Measurements from ENCODE around the gene JAG2.

JAG2 gene

DNA sequence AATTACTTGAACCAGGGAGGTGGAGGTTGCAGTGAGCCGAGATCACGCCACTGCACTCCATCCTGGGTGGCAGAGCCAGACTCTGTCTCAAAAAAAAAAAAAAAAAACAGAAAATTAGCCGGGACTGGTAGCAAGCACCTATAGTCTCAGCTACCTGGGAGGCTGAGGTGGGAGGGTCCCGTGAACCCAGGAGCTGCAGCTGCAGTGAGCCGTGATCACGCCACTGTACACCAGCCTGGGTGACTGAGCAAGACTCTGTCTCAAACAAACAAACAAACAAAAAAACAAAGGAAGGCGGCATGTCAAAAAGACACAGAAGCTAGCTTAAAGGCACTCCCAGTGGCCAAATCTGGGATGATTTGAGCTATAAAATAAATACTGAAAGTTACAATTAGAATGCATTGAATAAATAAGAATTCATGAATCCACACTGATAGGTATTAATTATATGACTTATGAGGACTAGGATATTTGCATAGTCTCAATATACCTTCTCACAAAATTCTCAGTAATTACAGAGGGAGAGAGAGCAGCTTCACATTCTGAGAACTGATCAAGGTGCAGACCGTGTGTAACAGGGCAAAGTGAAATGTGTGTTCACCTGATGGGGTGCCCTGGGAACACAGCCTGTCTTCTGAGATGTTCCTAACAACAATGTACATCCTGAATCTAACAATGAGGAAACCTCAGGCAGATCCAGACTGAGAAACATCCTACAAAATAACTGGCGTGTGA is 60.6 kb downstream of the JAG2 start:
- DNase-seq, result no peak

DNA sequence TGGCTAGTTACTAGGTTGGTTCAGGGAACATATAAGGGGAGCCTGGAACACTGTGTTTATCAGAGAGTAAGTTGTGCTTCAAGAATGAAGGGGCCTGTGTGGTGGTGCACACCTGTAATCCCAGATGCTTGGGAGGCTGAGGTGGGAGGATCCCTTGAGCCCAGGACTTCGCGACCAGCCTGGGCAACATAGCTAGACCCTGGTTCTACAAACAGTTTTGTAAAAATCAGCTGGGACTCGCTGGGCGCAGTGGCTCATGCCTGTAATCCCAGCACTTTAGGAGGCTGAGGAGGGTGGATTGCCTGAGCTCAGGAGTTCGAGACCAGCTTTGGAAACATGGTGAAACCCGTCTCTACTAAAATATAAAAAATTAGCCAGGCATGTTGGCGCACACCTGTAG is 61.2 kb downstream of the JAG2 start:
- DNase-seq, result no peak

DNA sequence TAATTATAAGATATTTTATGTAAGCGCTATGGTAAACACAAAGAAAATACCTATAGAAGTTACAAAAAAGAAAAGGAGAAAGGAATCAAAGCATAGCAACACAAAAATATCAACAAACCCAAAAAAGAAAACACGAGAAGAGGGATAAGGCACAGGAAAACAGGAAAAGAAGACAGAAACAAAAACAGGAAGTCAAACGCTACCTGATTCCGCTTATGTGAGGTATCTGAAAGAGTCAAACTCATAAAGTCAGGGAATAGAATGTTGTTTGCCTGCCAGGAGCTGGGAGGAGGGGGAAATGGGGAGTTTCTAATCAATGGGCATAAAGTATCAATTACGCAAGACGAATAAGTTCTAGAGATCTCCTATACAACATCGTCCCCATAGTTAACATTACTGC is 63.4 kb downstream of the JAG2 start:
- DNase-seq, result no peak

DNA sequence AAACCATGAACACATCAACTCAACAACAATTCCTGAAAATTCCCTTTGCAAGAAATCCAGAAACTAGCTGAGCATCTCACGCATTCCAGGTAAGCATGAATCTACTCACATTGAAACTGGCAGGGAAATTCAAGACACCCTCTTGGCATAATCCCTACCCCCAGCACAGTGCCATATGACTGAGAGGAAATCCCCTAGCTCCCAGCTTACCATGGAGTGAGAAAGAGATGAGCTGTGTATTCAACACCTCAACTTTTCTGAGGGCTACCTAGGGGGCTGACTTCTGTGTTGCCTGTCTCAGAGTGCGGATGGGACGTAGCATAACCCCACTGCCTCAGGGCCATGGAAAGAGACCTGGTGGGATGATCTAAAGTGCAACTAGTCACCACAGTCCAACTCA is 65.7 kb downstream of the JAG2 start:
- DNase-seq, result no peak

DNA sequence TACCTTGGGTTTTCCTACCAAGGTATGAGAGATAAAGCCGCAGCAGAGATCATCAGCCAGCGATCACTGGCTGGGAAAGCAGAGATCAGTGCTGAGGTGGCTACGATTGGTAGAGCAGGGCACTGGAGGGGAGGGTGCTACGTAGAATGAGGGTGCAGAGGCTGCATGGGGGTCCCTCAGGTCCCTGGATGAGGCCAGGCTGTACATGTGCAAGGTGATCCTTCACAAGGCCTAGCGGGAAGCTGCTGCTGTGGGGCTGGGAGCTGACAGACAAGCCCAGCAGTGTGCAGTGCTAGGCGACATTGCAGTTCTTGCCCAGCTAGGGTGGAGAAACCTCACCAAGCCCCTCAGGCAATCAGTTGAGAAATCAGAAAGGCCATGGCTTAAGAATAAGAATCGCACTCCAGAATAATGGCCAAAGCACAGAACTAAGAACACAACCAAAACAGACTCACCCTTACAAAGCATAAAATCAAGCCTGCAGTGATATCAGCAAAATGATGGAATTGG is 66.2 kb downstream of the JAG2 start:
- DNase-seq, result no peak

DNA sequence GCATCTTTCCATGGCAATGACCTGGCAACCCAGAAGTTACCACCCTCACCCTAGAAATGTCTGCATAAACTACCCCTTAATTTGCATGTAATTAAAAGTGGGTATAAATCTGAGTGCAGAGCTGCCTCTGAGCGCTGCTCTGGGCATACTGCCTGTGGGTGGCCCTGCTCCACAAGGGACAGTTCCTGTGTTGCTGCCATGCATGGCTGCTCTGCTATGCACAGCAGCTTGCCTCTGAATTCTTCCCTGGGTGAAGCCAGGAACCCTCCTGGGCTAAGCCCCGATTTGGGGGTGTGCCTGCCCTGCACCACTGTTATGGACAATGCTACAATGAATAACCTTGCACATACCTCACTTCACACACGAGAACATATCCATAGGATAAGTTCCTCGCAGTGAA is 67.7 kb downstream of the JAG2 start:
- no peak for DNase-seq

DNA sequence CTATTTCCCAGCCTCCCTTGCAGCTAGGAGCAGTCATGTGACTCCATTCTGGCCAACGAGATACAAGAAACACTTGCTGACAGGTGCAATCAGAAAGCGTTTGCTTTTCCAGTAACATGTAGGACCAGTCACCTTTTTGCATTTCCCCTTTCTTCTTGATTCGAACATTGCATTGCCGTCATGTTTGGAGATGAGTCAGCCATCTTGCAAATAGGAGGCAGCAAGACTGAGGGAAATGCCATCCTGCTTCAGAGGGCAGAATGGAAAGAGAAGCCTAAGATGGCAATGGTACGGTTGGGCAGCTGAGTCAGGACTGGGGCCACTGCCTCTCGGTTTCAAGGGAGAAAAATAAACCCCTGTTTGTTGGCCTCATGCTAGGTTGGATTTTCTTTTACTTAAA is 68.8 kb downstream of the JAG2 start:
- DNase-seq, result no peak

DNA sequence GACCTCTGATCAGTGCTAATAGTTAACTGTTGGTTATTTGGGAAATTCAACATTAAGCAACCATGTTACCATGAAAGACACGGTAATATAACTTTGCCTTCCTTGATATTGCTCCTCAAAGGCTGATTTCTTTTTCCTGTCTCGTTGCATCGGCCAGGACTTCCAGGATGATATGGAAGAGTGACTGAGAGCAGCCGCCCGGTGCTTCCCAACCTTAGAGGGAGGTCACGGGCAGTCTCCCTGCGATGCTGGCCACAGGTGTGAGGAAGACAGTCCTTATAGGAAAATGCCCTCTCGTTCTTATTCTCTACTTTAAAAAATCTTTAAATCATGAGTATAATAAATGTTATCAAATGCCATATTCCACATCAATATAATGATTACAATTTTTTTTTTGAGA is 70.3 kb downstream of the JAG2 start:
- DNase-seq, result no peak

DNA sequence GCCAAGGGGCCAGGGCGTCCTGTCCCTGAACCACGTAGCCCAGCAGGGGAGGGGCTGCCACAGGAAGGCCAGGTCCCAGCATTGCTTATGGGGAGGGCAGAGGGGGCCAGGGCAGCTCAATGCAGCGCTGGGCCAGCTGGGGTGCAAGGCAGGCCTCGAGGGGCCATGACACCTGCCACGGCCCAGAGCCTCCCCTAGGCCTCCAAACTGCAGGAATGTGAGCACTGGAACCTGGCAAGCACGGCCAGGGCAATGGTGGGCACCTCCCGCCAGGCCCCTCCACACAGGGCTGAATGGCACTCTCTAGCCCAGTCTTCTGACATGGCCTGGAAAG is 70.8 kb downstream of the JAG2 start:
- DNase-seq, result no peak

DNA sequence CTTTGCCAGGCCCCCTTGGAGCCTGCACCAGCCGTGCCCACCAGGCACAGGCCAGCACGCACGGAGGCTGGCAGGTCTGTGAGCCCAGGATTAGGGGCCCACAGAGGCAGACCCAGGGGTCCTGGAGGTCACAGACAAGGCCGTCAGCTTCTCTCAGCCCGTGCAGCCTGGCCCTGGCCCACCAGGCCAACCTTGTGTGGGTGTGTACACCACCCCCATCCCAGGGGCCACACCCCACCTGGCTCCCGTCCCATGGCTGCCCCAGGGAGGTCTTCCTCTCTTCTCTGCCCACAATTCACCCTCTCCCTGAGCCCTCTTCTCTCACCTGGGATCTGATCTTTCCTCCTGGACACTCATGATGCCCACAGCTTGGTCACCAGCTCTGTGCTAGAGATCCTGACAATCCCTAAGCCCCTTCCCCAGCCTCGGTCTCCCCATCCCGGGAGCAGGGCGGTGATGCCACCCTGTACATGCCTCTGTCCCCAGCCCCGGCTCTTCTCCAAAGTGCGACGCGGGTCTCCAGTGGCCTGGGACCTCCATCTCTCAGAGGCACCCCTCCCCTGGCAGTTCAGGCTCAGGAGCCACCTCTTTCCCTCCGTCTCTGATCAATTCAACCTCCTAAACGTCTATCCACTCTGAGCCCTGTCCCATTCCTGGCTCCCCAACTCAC is 72.2 kb downstream of the JAG2 start:
- no peak for DNase-seq

DNA sequence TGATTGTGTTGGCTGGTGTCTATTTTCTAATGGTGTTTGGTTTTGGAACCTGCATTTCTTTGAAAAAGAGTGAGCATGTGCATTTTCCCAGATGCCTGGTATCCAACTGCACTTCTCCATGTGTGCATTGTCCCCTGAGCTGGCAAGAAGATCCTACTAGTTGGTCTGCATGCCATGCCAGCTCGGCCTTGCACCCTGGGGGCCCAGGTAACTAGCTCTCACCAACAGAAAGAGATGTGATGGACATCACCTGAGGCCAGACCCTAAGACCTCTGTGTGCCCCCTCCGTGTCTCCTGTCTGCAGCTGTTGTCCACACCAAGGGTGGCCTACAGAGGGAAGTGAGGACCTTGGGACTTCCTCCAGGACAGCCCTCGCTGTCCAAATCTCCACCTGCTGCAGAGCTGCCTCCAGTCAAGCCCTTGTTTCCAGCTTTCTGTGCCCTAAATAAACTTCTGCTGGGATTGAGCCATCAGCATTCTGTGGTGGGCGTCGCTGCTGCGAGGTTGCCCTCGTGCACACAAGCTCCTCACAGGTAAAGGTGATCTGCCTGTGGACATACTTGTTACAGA is 73.3 kb downstream of the JAG2 start:
- no peak for DNase-seq

DNA sequence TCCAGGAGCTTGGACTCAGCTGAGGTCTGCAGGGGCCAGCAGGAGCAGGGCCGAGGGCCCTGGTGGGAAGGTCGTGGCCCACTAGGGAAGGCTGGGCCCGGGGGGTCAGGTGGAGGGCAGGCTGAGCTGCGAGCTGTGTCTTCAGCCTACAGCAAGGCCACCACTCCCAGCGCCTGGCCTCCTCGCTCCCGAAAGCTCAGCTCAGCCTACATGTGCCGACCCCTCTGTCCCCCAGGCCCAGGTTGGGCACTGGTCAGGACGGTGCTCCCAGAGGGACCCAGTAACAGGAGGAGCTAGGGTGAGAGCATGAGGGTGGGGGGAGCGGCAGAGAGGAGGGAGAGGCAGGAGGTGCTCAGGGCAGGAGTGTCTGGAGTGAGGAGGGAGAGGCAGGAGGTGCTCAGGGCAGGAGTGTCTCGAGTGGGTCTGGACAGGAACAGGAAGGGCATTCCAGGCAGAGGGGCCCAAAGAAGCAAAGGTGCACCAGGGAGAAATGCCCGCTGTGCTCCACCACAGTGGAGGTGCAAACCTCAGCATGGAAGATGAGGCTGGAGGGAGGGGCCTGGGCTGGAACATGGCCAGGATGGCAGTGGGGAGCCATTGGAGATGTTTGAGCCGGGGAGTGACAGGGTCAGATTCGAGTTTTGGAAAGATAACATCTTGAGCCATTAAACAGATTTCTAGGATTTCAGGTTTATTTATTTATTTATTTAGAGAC is 74.2 kb downstream of the JAG2 start:
- DNase-seq, result no peak

DNA sequence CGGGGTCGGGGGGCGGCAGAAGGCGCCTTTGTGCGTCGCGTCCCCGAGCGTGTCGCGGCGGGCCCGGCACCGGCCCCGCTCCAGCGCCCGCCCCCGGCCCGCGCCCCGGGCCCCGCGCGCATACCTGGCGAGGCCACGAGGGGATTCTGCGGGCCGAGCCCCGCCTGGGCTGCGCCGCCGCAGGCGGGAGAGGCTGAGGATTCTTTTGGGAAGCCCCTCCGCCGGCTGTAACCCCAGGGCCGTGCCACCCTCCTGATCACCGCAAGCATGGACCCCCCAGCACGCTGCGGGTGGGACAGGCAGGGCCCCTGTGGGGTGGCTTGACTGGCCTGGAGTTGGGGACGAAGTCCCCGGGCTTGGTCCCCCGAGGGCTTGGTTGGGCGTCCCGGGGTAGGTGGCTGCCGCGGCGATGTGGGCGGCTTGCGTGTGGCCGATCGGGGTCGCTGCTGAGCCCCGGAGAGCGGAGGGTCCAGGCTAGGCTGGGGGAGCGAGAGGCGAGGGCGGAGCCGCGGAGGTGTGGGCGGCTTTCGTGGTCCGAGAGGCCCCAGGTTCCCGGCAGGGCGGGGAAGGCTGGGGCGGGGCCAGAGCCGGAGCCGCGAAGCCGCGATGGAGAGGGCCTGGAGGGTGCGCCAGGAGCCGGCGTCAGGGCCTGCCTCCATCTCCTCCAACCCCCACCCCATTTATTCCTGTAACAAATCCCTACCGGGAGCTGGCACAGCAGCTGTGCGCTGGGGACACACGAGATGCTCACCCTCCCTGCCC is 75.0 kb downstream of the JAG2 start:
- peak; percentile 20 for DNase-seq

DNA sequence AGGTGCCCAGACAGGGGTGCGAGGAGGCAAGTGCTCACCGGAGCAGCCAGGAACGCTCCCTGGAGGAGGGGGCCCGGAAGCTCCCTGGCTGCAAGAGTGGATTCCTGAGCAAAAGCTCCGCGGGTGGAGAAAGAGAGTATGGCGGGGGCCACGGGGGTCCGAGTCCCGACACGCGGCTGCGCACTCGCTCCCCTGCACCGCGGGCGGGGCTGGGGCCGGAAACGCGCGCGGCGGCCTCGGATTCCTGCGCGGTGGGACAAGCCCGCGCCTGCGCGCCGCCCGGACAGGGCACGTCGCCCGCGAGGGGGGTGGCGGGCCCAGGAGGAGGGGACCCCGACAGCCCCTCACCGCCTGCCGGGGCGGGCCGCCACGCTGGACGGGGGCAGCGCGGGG is 75.5 kb downstream of the JAG2 start:
- no peak for DNase-seq

DNA sequence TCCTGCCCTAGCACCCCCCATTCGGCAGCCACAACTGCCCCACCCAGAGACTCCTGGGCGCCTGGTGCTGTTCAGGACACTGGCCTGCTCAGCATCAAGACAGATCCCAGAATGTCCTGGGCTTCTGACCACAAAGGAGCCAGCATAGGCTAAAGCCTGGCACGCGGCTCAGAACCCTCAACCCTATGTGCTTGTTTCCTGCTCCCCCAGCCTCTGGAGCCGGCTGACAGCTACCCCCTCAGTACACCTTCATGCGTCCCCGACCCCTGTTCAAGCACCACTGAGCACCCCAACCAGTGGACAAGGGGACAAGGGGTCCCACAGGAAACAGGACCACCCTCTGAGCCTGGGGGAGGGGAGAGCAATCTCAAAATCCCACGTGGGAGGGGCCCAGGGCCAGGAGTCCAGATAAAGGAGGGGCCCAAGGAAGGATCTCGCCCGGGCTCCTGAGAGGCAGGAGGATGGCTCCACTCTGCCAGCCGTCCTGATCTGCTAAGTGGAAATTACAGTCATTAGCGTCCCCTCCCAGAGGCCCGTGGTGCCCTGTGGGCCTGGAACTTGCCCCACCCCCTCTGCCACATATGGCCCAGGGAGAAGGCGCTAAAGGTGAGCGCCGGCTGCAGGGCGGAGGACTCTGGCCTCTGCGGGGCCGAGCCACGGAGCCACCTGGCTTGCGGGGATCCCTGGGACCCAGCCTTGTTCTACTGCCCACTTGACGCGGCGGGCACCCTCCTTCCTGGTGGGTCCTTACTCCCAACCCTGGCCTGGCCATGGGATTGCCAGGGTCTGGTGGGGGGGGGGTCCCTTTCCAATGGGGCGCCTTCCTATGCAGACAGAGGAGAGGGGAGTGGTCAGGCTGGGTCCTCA is 76.2 kb downstream of the JAG2 start:
- no peak for DNase-seq

DNA sequence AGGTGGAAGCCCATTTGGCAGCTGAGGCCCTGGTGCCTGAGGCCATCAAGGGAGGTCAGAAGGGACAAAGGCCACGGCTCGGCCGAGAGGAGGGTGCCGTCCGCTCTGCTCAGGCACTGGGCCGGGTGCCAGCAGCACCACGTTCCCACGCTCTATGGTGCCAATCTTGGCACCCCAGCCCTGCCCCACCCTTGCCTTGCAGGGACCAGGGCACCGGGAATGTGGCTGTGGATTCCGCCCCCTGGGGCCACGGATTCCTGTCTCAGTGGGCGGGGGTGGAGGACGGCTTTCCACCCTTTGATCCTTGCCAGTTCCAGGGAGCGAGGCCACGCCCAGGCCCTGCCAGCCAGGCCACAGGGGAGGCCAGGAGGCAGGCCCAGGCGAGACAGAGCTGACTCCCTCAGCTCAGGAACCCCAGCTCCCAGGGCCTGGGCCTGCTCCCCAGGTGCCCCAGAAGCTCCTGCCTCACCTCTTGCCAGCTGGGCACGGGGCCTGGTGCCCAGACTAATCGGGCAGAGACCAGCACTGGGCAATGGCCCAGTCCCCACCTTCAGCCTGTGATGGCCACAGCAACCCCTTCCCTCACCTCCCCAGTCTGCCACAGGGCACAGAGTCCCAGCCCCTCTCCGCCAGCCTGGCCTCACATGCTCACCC is 76.9 kb downstream of the JAG2 start:
- no peak for DNase-seq

DNA sequence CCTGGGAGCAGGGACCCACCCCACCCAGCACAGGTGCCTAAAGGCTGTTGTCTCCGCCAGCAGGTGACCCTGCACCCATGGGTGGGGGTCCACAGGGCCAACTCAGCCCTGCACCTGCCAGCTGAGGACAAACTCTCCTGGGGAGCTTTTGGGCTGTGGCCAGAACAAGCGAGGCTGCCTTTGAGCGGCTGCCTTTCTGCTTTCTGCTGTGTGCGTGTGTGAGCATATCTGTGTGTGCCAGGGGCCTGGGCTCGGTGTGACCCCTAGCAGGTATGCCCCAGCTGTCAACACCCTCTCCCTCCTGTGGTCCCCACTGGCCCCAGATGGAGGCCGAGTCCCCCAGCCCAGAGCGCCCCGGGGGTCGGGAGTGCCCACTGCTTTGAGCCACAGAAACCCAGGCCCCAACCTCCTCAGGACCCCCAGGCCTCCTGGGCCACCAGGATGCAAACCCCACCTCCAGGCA is 77.5 kb downstream of the JAG2 start:
- no peak for DNase-seq
